SK-N-SH (cell line): Measurements from ENCODE around the gene GABRG3. TPM values are rescaled to one million over a fixed set of nuclear protein-coding genes. Genes with fewer than 3 reads are reported as not detected.

Experiments used
- CTCF ChIA-PET: fragments of 300-600, 350-600 bp; formaldehyde crosslinking; extraction: SDS; loops from one replicate; lab custom pipeline; 2021; lab: Yijun Ruan, JAX
- POLR2A ChIA-PET: fragments of 350-600 bp; sonication (Branson Sonifier 250); formaldehyde crosslinking; extraction: SDS; loops from one replicate; lab custom pipeline; 2020; ENCODE audit warnings: antibody characterized with exemption, inconsistent platforms; lab: Yijun Ruan, JAX
- DNase-seq: peaks from one replicate; pipeline ENCODE4 v3.0.0; 2012
- H2AFZ ChIP-seq: fragments of 200-600 bp; sonication (generic); 2 replicates; pipeline ENCODE4 v1.8.1; 2016; ENCODE audit warnings: antibody characterized with exemption, mild to moderate bottlenecking, low read depth
- H3F3A ChIP-seq: fragments of 200-600 bp; sonication (generic); replicated peaks from 2 replicates; pipeline ENCODE3; 2016; ENCODE audit warnings: antibody characterized with exemption, mild to moderate bottlenecking; ENCODE audit not compliant: insufficient read depth
- H3K27ac ChIP-seq, 2 experiments: fragments of 200-500 bp in 1 of 2; fragments of 200-600 bp in 1 of 2; sonication (Bioruptor generic) in 1 of 2; sonication (generic), shearing (Covaris generic) in 1 of 2; 2 replicates each; pipeline versions ENCODE4 v1.5.1 to v1.6.1; 2014 to 2016; ENCODE audit warnings: low read depth in 2 of 2, inconsistent platforms in 1 of 2, low read length in 1 of 2, mild to moderate bottlenecking in 1 of 2, mixed read lengths in 1 of 2
- H3K27me3 ChIP-seq: fragments of 200-600 bp; sonication (generic), shearing (Covaris generic); 2 replicates; pipeline ENCODE4 v1.6.1; 2016; ENCODE audit warnings: mixed run types; ENCODE audit not compliant: insufficient read depth
- H3K36me3 ChIP-seq, 2 experiments: fragments of 200-500 bp in 1 of 2; fragments of 200-600 bp in 1 of 2; sonication (Bioruptor generic) in 1 of 2; sonication (generic) in 1 of 2; replicated peaks in 1 of 2; 2 replicates each; pipeline versions ENCODE3 to v1.5.1; 2014 to 2016; ENCODE audit warnings: low read length in 1 of 2, mild to moderate bottlenecking in 1 of 2; ENCODE audit not compliant: insufficient read depth in 2 of 2, control insufficient read depth in 1 of 2
- H3K4me1 ChIP-seq, 2 experiments: fragments of 200-500 bp in 1 of 2; fragments of 200-600 bp in 1 of 2; sonication (Bioruptor generic) in 1 of 2; sonication (generic), shearing (Covaris generic) in 1 of 2; 2 replicates each; pipeline versions ENCODE4 v1.5.1 to v1.6.1; 2014 to 2016; ENCODE audit warnings: low read depth in 1 of 2, low read length in 1 of 2, mixed run types in 1 of 2; ENCODE audit not compliant: insufficient read depth in 2 of 2, control insufficient read depth in 1 of 2
- H3K4me2 ChIP-seq: fragments of 200-600 bp; sonication (generic), shearing (Covaris generic); 2 replicates; pipeline ENCODE4 v1.6.1; 2017; ENCODE audit warnings: mixed run types
- H3K4me3 ChIP-seq, 2 experiments: fragments of 200-500 bp in 1 of 2; fragments of 200-600 bp in 1 of 2; sonication (Bioruptor generic) in 1 of 2; sonication (generic), shearing (Covaris generic) in 1 of 2; 2 replicates each; pipeline versions ENCODE4 v1.5.1 to v1.8.1; 2014 to 2016; ENCODE audit warnings: low read depth in 2 of 2, inconsistent platforms in 1 of 2, low read length in 1 of 2, mild to moderate bottlenecking in 1 of 2, mixed read lengths in 1 of 2, moderate library complexity in 1 of 2
- H3K79me2 ChIP-seq: fragments of 200-600 bp; sonication (generic); 2 replicates; pipeline ENCODE4 v1.8.1; 2017; ENCODE audit warnings: mild to moderate bottlenecking; ENCODE audit not compliant: insufficient read depth
- H3K9ac ChIP-seq: fragments of 200-600 bp; sonication (generic); 2 replicates; pipeline ENCODE4 v1.6.1; 2017; ENCODE audit warnings: mixed run types
- H3K9me2 ChIP-seq: fragments of 200-600 bp; sonication (generic); 2 replicates; pipeline ENCODE4 v1.6.1; 2017; ENCODE audit warnings: mixed run types
- H3K9me3 ChIP-seq: fragments of 200-600 bp; sonication (generic); 2 replicates; pipeline ENCODE4 v1.6.1; 2017; ENCODE audit warnings: mixed run types, mild to moderate bottlenecking, moderate library complexity
- H4K20me1 ChIP-seq: fragments of 200-600 bp; sonication (generic); 2 replicates; pipeline ENCODE4 v1.6.1; 2017; ENCODE audit warnings: mild to moderate bottlenecking, mixed run types; ENCODE audit not compliant: insufficient read depth
- EP300 ChIP-seq, 2 experiments: IDR thresholded peaks; 2 replicates each; pipeline versions ENCODE4 v1.4.0 to v1.6.1; 2012; ENCODE audit warnings: borderline replicate concordance in 1 of 2, low read depth in 1 of 2, low read length in 1 of 2
- FOSL2 ChIP-seq: IDR thresholded peaks from 2 replicates; pipeline ENCODE4 v1.4.0; 2012; ENCODE audit warnings: low read depth, mild to moderate bottlenecking, moderate library complexity, borderline replicate concordance
- FOXJ3 ChIP-seq: sonication (generic); formaldehyde crosslinking; IDR thresholded peaks from 2 replicates; pipeline ENCODE4 v1.5.1; 2020; ENCODE audit warnings: mild to moderate bottlenecking, missing genetic modification reagents
- IRF3 ChIP-seq: fragments of 150-350 bp; IDR thresholded peaks from 2 replicates; pipeline ENCODE4 v1.6.1; 2016; ENCODE audit warnings: mild to moderate bottlenecking, low read depth, low read length
- MEF2A ChIP-seq: IDR thresholded peaks from 2 replicates; pipeline ENCODE4 v1.4.0; 2012; ENCODE audit warnings: low read depth, borderline replicate concordance
- MXI1 ChIP-seq: IDR thresholded peaks from 2 replicates; pipeline ENCODE4 v1.6.1; 2012; ENCODE audit warnings: mild to moderate bottlenecking, low read depth, low read length, improper control_type of control experiment
- PBX3 ChIP-seq: IDR thresholded peaks from 2 replicates; pipeline ENCODE4; 2012
- RFX5 ChIP-seq: IDR thresholded peaks from 2 replicates; pipeline ENCODE4 v1.6.1; 2012; ENCODE audit warnings: mild to moderate bottlenecking, improper control_type of control experiment, low read length
- RXRA ChIP-seq: IDR thresholded peaks from 2 replicates; pipeline ENCODE4 v1.4.0; 2012; ENCODE audit warnings: low read depth, mild to moderate bottlenecking, borderline replicate concordance
- SIN3A ChIP-seq: IDR thresholded peaks from 2 replicates; pipeline ENCODE4 v1.6.1; 2012; ENCODE audit warnings: low read depth, mild to moderate bottlenecking, low read length, moderate library complexity, borderline replicate concordance
- TCF12 ChIP-seq: IDR thresholded peaks from 2 replicates; pipeline ENCODE4 v1.4.0; 2012
- WGBS: methylation state at CpG from one replicate; pipeline ENCODE4 v1.1.6; 2017; ENCODE audit warnings: low lambda C conversion rate; 5-methylcytosine and 5-hydroxymethylcytosine counted together
- polyA plus RNA-seq, 3 experiments: library from polyadenylated mRNA; depleted of rRNA; stranded (reverse); fragments of >200 nt; gene quantifications; 2 replicates each; pipeline ENCODE4 v1.2.3, GENCODE V29; 2012

GABRG3 gene
- polyA plus RNA-seq, 1 of the 3 experiments (the other 2 are of a cell fraction): not detected

GRCh38 chr15:27398631-27399161 lies 427.7 kb downstream of the GABRG3 start:
- H3K79me2 ChIP-seq: no peaks in the 10 kb centered on the region
- H2AFZ ChIP-seq: no peak overlapping the region
- peaks cover 0 to 4% of the 10 kb centered on the region in 2 experiments; a peak in 2 of 4 replicates for H3K4me1 ChIP-seq
- H3K9ac ChIP-seq: no peak overlapping the region
- H3K27ac ChIP-seq: no peak overlapping the region
- no peaks in the 10 kb centered on the region for H3K9me2 ChIP-seq
- DNase-seq: no peak
- H3K4me2 ChIP-seq: no peak overlapping the region
- H3K9me3 ChIP-seq: no peaks in the 10 kb centered on the region; the same call in 1 of the 2 replicates
- no peak overlapping the region for H3K4me3 ChIP-seq
- no peak for TF ChIP-seq MEF2A
- TF ChIP-seq FOSL2: no peak
- no peaks in the 10 kb centered on the region for H3K36me3 ChIP-seq
- ChIA-PET POLR2A (no interaction called here), CTCF (interaction anchor here (0.7 to 1.0 kb wide), 2 partner anchors 10 to 37 kb away, joined by 3 to 4 read pairs; no protein-coding TSS in a partner anchor)
- H3F3A ChIP-seq: no peaks in the 10 kb centered on the region
- H3K27me3 ChIP-seq: no peaks in the 10 kb centered on the region
- no peaks in the 10 kb centered on the region for H4K20me1 ChIP-seq
- WGBS: 57% methylated on average over 8 of the region's 8 CpGs

GRCh38 chr15:27399241-27399640 lies 428.3 kb downstream of the GABRG3 start:
- 34% methylated on average over 6 of the region's 6 CpGs for WGBS
- H3K27me3 ChIP-seq: no peaks in the 10 kb centered on the region
- H3K4me2 ChIP-seq: no peak overlapping the region
- H3K36me3 ChIP-seq: no peaks in the 10 kb centered on the region
- H3K79me2 ChIP-seq: no peaks in the 10 kb centered on the region
- no peak overlapping the region for H3K4me3 ChIP-seq
- TF ChIP-seq TCF12 (no peak), RFX5 (no peak), RXRA (no peak), SIN3A (no peak), FOXJ3 (no peak), PBX3 (no peak), EP300 (IDR thresholded peaks at IDR 0.05; ENCODE audit: borderline replicate concordance in 1 of 2, low read depth in 1 of 2, low read length in 1 of 2) (no peak), MXI1 (no peak), IRF3 (no peak)
- H3K9ac ChIP-seq: no peak overlapping the region
- no peaks in the 10 kb centered on the region for H3K9me2 ChIP-seq
- no peak overlapping the region for H3K27ac ChIP-seq
- ChIA-PET CTCF (interaction anchor here (1.0 kb wide), 1 partner anchor 10 kb away, joined by 4 read pairs; no protein-coding TSS in a partner anchor), POLR2A (no interaction called here)
- H3K9me3 ChIP-seq: no peaks in the 10 kb centered on the region; the same call in 1 of the 2 replicates
- H3K4me1 ChIP-seq: peaks cover 0 to 4% of the 10 kb centered on the region in 2 experiments; a peak in 2 of 4 replicates
- H3F3A ChIP-seq: no peaks in the 10 kb centered on the region
- H2AFZ ChIP-seq: no peak overlapping the region
- no peak for DNase-seq
- no peaks in the 10 kb centered on the region for H4K20me1 ChIP-seq
